Thyroid gland (tissue), 4 donors: ENCODE measurements around the gene TSG101. TPM values are rescaled to one million over a fixed set of nuclear protein-coding genes. Genes with fewer than 3 reads are reported as not detected.

Source experiments
- DNase-seq, 2 donors: peaks; one replicate each; pipeline ENCODE4 v3.0.0-alpha.2; 2019
- H3K27ac ChIP-seq, 3 donors: fragments of 200-600 bp; sonication (generic); 1 replicate in 2 of 3; 2 replicates in 1 of 3; pipeline ENCODE4 v1.5.1; 2016 to 2019; ENCODE audit warnings: mild to moderate bottlenecking in 1 of 3, moderate library complexity in 1 of 3
- H3K27me3 ChIP-seq: fragments of 200-600 bp; sonication (generic); one replicate; pipeline ENCODE4 v1.5.1; 2019
- H3K36me3 ChIP-seq, 2 donors: fragments of 200-600 bp; sonication (generic); one replicate each; pipeline ENCODE4 v1.5.1; 2016 to 2019
- H3K4me1 ChIP-seq, 2 donors: fragments of 200-600 bp; sonication (generic); one replicate each; pipeline ENCODE4 v1.5.1; 2017 to 2019
- H3K4me3 ChIP-seq, 3 donors: fragments of 200-600 bp; sonication (generic); replicated peaks in 1 of 3; 1 replicate in 2 of 3; 2 replicates in 1 of 3; pipeline ENCODE4 v1.5.1; 2016; ENCODE audit warnings: mild to moderate bottlenecking in 1 of 3
- H3K9me3 ChIP-seq: fragments of 200-600 bp; sonication (generic); one replicate; pipeline ENCODE4 v1.5.1; 2017
- CTCF ChIP-seq, 6 experiments: fragments of 200-600 bp in 3 of 6; fragments of 450-650 bp in 3 of 6; sonication (generic) in 3 of 6; IDR thresholded peaks; one replicate each; pipeline ENCODE4 v1.5.1; 2016 to 2019; ENCODE audit warnings: antibody characterized with exemption in 6 of 6, mild to moderate bottlenecking in 2 of 6, inconsistent platforms in 1 of 6, moderate library complexity in 1 of 6
- POLR2A ChIP-seq, 2 donors: fragments of 450-650 bp; IDR thresholded peaks; one replicate each; pipeline ENCODE4 v1.6.1; 2017; ENCODE audit warnings: antibody characterized with exemption in 2 of 2, mild to moderate bottlenecking in 2 of 2, moderate library complexity in 1 of 2
- WGBS, 2 donors: methylation state at CpG; one replicate each; pipeline ENCODE4 v1.1.5; 2017; 5-methylcytosine and 5-hydroxymethylcytosine counted together
- intact Hi-C: fragments of 100-400 bp; cut with DNase I; formaldehyde crosslinking; loops from one replicate; pipeline ENCODE4 v1.15.1; 2023
- total RNA-seq, 4 donors: library from RNA; depleted of rRNA; stranded (reverse); fragments of >200 nt; gene quantifications; one replicate each; pipeline ENCODE4 v1.2.3, GENCODE V29; 2016

The TSG101 gene
- total RNA-seq, 4 donors from 2014 or later = 71.5 to 147 (median 99.3) TPM

GRCh38 chr11:18471995-18472394 is 54.7 kb downstream of the TSG101 start:
- H3K27me3 ChIP-seq = no peaks in the 10 kb centered on the region

DNA sequence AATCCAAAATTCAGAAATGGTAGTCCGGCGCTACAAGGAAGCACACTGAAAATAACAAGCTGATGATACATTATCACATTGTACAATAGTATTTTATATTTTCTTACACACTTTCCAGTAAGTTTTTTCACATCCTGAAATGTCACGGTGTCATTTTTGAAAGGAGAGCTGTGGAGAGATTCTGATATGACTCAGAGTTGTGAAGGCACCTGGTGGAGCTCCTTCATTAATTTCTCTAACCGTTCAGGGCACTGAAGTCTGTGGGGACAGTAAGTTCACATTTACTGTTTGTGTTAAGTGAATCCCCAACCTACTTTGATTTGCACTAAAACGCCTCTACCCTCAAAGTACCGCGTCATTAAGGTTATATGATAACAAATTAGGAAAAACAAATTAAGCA is 57.8 kb downstream of the TSG101 start:
- Histone ChIP-seq H3K4me3 (no peak overlapping the region), H3K36me3 (peaks cover 0 to 5% of the 10 kb centered on the region in 2 donors), H3K9me3 (no peaks in the 10 kb centered on the region), H3K27ac (no peak overlapping the region), H3K4me1 (no peaks in the 10 kb centered on the region), H3K27me3 (no peaks in the 10 kb centered on the region)
- no peak for DNase-seq
- TF ChIP-seq POLR2A (IDR thresholded peaks at IDR 0.05) (no peak), CTCF (IDR thresholded peaks at IDR 0.05) (no peak)
- 92 to 94% methylated on average over 7 of the region's 7 CpGs for WGBS, 2 donors
- intact Hi-C loops = no loop called here

More at GRCh38 chr11:18471995-18472394, 54.7 kb downstream of the TSG101 start:
- no peak overlapping the region for H3K4me3 ChIP-seq
- TF ChIP-seq POLR2A (IDR thresholded peaks at IDR 0.05) = no peak
- TF ChIP-seq CTCF (IDR thresholded peaks at IDR 0.05) = no peak
- peaks cover 1 to 10% of the 10 kb centered on the region in 2 donors for H3K36me3 ChIP-seq
- H3K27ac ChIP-seq = no peak overlapping the region
- intact Hi-C loops = no loop called here
- no peaks in the 10 kb centered on the region for H3K4me1 ChIP-seq
- DNase-seq = no peak
- 90 to 97% methylated on average over 3 of the region's 3 CpGs for WGBS, 2 donors
- H3K9me3 ChIP-seq = no peaks in the 10 kb centered on the region

DNA sequence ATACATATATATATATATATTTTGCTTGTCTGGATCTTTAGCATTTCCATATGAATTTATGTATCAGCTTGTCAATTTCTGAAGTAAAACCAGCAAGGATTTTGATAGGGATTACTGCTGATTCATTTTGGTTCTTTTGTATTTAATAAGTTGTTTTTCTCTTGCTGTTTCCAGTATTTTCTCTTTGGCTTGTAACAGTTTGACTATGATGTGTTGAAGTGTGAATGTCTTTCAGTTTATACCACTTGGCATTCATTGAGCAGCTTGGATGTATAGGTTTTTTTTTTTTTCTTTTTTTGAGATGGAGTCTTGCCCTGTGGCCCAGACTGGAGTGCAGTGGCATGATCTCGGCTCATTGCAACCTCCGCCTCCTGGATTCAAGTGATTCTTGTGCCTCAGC is 58.7 kb downstream of the TSG101 start:
- WGBS, 2 donors = 97 to 98% methylated on average over 2 of the region's 2 CpGs
- TF ChIP-seq POLR2A (IDR thresholded peaks at IDR 0.05) = no peak
- no peak for TF ChIP-seq CTCF (IDR thresholded peaks at IDR 0.05)
- Histone ChIP-seq H3K4me1 (no peaks in the 10 kb centered on the region), H3K27ac (no peak overlapping the region), H3K27me3 (no peaks in the 10 kb centered on the region), H3K9me3 (no peaks in the 10 kb centered on the region), H3K36me3 (peaks cover 0 to 5% of the 10 kb centered on the region in 2 donors), H3K4me3 (no peak overlapping the region)
- no peak for DNase-seq
- intact Hi-C loops = no loop called here

GRCh38 chr11:18466402-18466801 is 60.3 kb downstream of the TSG101 start:
- no peak for DNase-seq
- Histone ChIP-seq H3K27ac (no peak overlapping the region), H3K9me3 (no peaks in the 10 kb centered on the region), H3K36me3 (no peaks in the 10 kb centered on the region), H3K4me3 (no peak overlapping the region), H3K4me1 (no peaks in the 10 kb centered on the region), H3K27me3 (no peaks in the 10 kb centered on the region)
- intact Hi-C loops = no loop called here
- TF ChIP-seq CTCF (IDR thresholded peaks at IDR 0.05) (no peak), POLR2A (IDR thresholded peaks at IDR 0.05) (no peak)
- 96 to 100% methylated on average over 2 of the region's 2 CpGs for WGBS, 2 donors

DNA sequence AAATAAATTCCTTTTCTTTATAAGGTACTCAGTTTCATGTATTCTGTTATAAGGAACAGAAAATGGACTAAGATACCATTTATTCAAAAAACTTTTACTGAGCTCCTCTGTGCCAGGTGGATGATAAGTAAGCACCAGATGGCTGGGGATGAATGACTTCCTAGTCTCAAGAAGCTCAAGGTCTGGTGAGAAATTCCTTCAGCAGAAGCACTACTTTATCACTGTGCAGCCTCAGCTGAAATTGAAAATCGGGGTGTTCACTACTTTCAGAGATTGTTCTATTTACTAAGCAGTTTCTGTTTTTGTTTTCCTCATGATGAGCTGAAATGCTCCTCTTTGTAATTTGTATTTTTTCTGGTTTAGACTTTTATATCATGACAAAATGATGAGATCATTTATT is 63.3 kb downstream of the TSG101 start:
- Histone ChIP-seq H3K9me3 (no peaks in the 10 kb centered on the region), H3K36me3 (no peaks in the 10 kb centered on the region), H3K27me3 (no peaks in the 10 kb centered on the region), H3K4me3 (no peak overlapping the region), H3K27ac (no peak overlapping the region), H3K4me1 (no peaks in the 10 kb centered on the region)
- 86 to 88% methylated on average over 1 of the region's 1 CpG for WGBS, 2 donors
- TF ChIP-seq CTCF (IDR thresholded peaks at IDR 0.05) (no peak), POLR2A (IDR thresholded peaks at IDR 0.05) (no peak)
- DNase-seq = no peak
- intact Hi-C loops = no loop called here
